Smooth muscle cell (in vitro differentiated cells): ENCODE results near the gene ZNF346. TPM values are rescaled to one million over a fixed set of nuclear protein-coding genes. Genes with fewer than 3 reads are reported as not detected.

Source experiments
- DNase-seq: peaks from one replicate; lab custom pipeline; 2025; ENCODE audit not compliant: unreplicated experiment; lab: John Stamatoyannopoulos, UW
- H2AFZ ChIP-seq: fragments of 200-600 bp; sonication (generic); 2 replicates; pipeline ENCODE4 v1.6.0; 2016; ENCODE audit warnings: antibody characterized with exemption, low read depth, mild to moderate bottlenecking
- H3F3A ChIP-seq: fragments of 200-600 bp; sonication (generic); 2 replicates; pipeline ENCODE4 v1.6.0; 2017; ENCODE audit warnings: antibody characterized with exemption, low read depth
- H3K27ac ChIP-seq: fragments of 200-600 bp; sonication (generic); 2 replicates; pipeline ENCODE4 v1.5.1; 2016; ENCODE audit warnings: low read depth, mild to moderate bottlenecking
- H3K27me3 ChIP-seq: fragments of 200-600 bp; sonication (generic); 2 replicates; pipeline ENCODE4 v1.6.1; 2016; ENCODE audit warnings: low read depth, mild to moderate bottlenecking
- H3K36me3 ChIP-seq: fragments of 200-600 bp; sonication (generic); 2 replicates; pipeline ENCODE4 v1.5.1; 2016; ENCODE audit warnings: low read depth
- H3K4me1 ChIP-seq: fragments of 200-600 bp; sonication (generic); 2 replicates; pipeline ENCODE4 v1.5.1; 2016; ENCODE audit warnings: low read depth
- H3K4me2 ChIP-seq: fragments of 200-600 bp; sonication (generic); 2 replicates; pipeline ENCODE4 v1.6.0; 2016; ENCODE audit warnings: mild to moderate bottlenecking
- H3K4me3 ChIP-seq: fragments of 200-600 bp; sonication (generic); 2 replicates; pipeline ENCODE4 v1.5.1; 2016; ENCODE audit warnings: mild to moderate bottlenecking
- H3K79me2 ChIP-seq: fragments of 200-600 bp; sonication (generic); 2 replicates; pipeline ENCODE4 v1.6.0; 2016; ENCODE audit warnings: low read depth, mild to moderate bottlenecking
- H3K9ac ChIP-seq: fragments of 200-600 bp; sonication (generic); 2 replicates; pipeline ENCODE4 v1.6.0; 2016; ENCODE audit warnings: low read depth
- H3K9me3 ChIP-seq: fragments of 200-600 bp; sonication (generic); replicated peaks from 2 replicates; pipeline ENCODE4 v1.5.1; 2016; ENCODE audit warnings: low read depth
- H4K20me1 ChIP-seq: fragments of 200-600 bp; sonication (generic); 2 replicates; pipeline ENCODE4 v1.6.0; 2016; ENCODE audit warnings: low read depth
- CTCF ChIP-seq: fragments of 200-600 bp; sonication (generic); IDR thresholded peaks from 2 replicates; pipeline ENCODE4 v1.5.1; 2017; ENCODE audit warnings: borderline replicate concordance, mild to moderate bottlenecking, antibody characterized with exemption; ENCODE audit not compliant: insufficient read depth, poor library complexity, severe bottlenecking
- WGBS: methylation state at CpG from one replicate; pipeline ENCODE4 v1.1.7; 2016; ENCODE audit warnings: low lambda C conversion rate; 5-methylcytosine and 5-hydroxymethylcytosine counted together
- polyA plus RNA-seq: library from polyadenylated mRNA; unstranded; fragments of >200 nt; fragmentation: Nextera tagmentation; extraction: Ambion mirVana; gene quantifications from 2 replicates; pipeline ENCODE4 v1.2.1, GENCODE V29; 2016
- total RNA-seq: library from RNA; depleted of rRNA; stranded (reverse); fragments of >200 nt; gene quantifications from 2 replicates; pipeline ENCODE4 v1.2.3, GENCODE V29; 2014

The ZNF346 gene
- total and polyA plus RNA-seq, 2 experiments from 2014 or later = 6.9 to 14.8 TPM

DNA sequence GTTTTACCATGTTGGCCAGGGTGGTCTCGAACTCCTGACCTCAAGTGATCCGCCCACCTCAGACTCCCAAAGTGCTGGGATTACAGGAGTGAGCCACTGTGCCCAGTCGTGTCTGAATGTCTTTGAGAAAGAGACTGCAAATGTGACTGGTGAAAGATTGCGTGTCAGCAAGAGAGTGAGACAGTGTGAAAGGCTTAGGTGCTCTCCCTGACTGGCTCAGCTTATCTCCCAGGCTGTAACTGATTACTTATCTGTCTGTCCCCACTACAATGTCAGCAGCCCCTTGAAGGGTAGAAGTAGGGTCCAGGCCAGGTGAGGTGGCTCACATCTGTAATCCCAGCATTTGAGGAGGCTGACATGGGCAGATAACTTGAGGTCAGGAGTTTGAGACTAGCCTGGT lies 60.9 kb downstream of the ZNF346 start:
- DNase-seq = no peak
- Histone ChIP-seq H3K27ac (no peak overlapping the region), H3K27me3 (no peaks in the 10 kb centered on the region), H4K20me1 (no peaks in the 10 kb centered on the region), H3K9me3 (no peaks in the 10 kb centered on the region), H3F3A (peaks cover 9% of the 10 kb centered on the region), H3K79me2 (no peaks in the 10 kb centered on the region), H3K4me1 (no peaks in the 10 kb centered on the region), H3K36me3 (no peaks in the 10 kb centered on the region), H2AFZ (no peak overlapping the region), H3K9ac (no peak overlapping the region), H3K4me3 (no peak overlapping the region), H3K4me2 (no peak overlapping the region)
- WGBS = 75% methylated on average over 4 of the region's 4 CpGs
- TF ChIP-seq CTCF = no peak

DNA sequence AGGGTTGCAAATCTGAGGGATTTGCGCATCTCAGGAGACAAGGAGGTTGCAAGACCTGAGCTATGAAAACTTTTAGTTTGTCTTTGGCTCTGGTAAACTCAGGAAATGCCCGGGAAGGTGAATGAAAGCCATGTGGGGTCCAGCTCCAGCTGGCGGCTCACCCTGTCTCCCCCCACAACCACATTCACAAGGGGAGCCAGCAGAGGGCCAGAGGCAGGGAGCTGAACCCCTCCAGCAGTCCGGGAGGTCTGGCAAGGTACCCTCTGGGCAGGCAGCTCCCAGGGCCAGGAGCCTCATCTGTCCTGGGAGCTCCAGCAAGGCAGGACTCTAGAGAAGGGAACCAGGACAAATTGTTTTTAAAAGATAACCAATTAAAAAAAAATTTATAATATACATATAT lies 61.7 kb downstream of the ZNF346 start:
- no peak overlapping the region for H2AFZ ChIP-seq
- H3K79me2 ChIP-seq = no peaks in the 10 kb centered on the region
- no peaks in the 10 kb centered on the region for H3K9me3 ChIP-seq
- no peak overlapping the region for H3K27ac ChIP-seq
- H3K9ac ChIP-seq = no peak overlapping the region
- no peaks in the 10 kb centered on the region for H3K36me3 ChIP-seq
- 87% methylated on average over 4 of the region's 4 CpGs for WGBS
- peaks cover 9% of the 10 kb centered on the region for H3F3A ChIP-seq
- no peaks in the 10 kb centered on the region for H3K4me1 ChIP-seq
- no peak for TF ChIP-seq CTCF
- H4K20me1 ChIP-seq = no peaks in the 10 kb centered on the region
- no peaks in the 10 kb centered on the region for H3K27me3 ChIP-seq
- no peak for DNase-seq
- H3K4me2 ChIP-seq = no peak overlapping the region
- no peak overlapping the region for H3K4me3 ChIP-seq

- Histone ChIP-seq H3K4me3 (no peak overlapping the region), H3K27ac (no peak overlapping the region), H3K9me3 (no peaks in the 10 kb centered on the region), H2AFZ (no peak overlapping the region), H3F3A (peaks cover 9% of the 10 kb centered on the region), H3K4me1 (no peaks in the 10 kb centered on the region), H3K27me3 (no peaks in the 10 kb centered on the region), H3K9ac (no peak overlapping the region), H4K20me1 (no peaks in the 10 kb centered on the region), H3K4me2 (no peak overlapping the region), H3K36me3 (no peaks in the 10 kb centered on the region), H3K79me2 (no peaks in the 10 kb centered on the region)
- TF ChIP-seq CTCF = no peak
- no peak for DNase-seq
- WGBS = 63% methylated on average over 11 of the region's 13 CpGs
Observed at GRCh38 chr5:177085985-177086653, 63.6 kb downstream of the ZNF346 start.
